Esophagus mucosa (tissue), 1 donor: Measurements from ENCODE around the gene EFNA5. TPM values are rescaled to one million over a fixed set of nuclear protein-coding genes. Genes with fewer than 3 reads are reported as not detected.

Experiments
- ATAC-seq: fragments of 200-7000 bp; cut with Tn5 transposase; one replicate; pipeline ENCODE4 v1.9.1; 2020
- total RNA-seq: library from RNA; stranded (reverse); gene quantifications from one replicate; pipeline ENCODE4 v1.2.4, GENCODE V29; 2023
- donor health status: DM: yes; HTN: yes; CAD: no.

EFNA5 gene
- total RNA-seq, 1 donor from 2014 or later: 29.7 TPM

DNA sequence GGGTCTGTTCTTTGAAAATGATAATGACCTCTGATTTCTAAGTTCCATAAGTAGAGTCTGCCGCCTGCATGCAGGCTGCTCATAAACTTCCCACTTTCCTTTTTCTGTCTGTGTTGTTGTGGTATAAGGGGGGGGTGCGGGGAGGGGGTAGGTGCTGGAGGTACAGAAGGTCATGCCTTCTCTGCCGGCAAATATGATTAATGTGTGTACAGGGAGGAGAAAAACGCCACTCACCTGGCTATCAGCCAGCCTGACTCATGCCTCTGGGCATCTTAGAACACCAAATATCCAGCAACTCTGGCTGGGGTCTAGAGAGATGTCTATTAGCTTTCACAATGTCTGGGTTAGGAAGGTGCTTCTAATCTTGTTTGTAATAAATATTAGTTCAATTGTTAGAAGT, 128.3 kb downstream of the EFNA5 start:
- peak; percentile 90 for ATAC-seq

DNA sequence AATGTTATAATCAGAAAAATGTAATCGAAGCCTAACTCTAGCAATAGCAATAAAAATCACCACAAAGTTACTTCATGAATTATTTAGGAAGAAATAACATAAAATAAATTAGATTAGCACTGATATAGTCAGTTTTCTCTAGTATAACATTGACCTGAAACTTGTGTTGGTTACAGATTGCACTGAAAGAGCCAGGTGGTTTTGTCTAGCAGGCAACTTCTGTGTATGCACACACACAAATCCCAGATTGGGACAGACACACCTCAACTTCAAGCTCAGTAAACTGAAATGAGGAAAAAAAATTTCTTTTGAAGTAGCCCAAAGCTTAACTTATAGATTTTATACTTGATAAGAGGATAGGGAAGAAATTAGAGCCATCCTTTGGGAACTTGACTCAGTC, 129.3 kb downstream of the EFNA5 start:
- no peak for ATAC-seq

DNA sequence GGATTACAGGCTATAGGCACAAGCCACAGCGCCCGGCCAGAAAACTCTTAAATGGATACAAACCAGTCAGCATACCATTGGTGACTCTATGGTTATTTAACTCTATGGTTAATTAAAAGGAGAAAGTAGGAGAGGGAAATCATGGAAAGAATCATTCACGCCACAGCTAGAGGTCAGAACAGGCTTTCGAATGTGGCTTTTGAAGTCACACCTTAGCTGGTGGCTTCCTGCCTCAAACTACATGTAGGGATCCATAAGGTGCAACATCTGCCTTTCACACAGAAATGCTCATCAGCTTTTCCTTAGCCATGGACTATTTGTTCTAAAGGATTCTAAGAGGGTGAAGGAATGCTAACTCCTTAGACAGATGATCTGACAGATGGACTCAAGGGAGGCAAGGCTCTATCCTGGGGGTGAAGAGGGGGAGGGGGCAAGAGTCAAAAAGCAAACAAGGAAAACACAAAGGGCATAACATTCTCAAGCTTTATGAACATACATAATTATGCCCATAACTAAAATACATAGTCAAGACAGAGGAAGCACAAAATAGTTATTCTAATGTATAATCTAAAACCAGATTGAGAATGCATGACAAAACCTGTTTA, 130.9 kb downstream of the EFNA5 start:
- no peak for ATAC-seq

DNA sequence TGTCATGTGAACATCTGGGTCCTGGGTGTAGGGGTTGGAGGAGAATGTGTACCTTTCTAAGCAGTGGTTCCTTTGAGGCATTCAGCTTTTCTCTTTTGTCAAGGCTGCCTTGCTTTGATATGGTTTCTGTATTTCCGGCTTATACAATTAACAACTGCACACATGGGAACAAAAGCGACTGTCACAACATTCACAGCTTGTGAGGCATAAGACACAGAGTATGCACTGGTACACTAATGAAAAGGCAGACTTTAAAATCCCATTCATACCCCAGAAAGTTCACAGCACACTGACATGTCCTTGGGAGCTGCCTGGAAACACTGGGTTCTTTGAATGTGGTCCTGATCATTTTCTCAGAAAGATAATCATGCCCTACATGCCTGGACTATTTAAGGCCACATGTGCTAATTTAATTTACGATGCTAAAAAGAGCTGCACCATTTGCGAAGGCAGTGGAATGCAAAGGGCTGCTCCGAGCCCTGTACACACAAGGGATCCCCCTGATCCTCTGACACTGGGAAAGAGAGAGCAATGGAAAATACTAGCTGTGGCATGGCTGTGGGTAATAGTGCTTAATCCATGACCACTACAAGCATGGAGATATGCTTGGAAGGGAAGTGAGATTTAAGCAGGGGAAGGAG, 131.8 kb downstream of the EFNA5 start:
- no peak for ATAC-seq

DNA sequence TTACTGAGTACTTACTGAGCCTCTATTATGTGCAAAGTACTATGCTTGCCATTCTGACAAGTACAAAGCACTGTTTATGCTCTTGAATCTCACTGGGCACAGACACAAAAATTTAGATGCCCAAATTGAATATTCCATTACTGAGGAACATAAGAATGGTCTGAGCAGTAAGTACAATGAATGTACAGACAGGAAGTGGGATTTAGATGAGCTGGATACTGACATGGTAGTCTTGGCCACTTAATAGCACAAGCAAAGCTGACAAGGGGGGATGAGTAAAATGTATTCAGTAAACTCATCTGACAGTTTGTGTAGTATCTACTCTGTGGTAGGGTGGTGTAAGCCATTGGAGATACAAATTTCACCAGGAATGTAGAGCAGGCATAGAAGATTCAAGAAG, 132.4 kb downstream of the EFNA5 start:
- ATAC-seq: no peak

DNA sequence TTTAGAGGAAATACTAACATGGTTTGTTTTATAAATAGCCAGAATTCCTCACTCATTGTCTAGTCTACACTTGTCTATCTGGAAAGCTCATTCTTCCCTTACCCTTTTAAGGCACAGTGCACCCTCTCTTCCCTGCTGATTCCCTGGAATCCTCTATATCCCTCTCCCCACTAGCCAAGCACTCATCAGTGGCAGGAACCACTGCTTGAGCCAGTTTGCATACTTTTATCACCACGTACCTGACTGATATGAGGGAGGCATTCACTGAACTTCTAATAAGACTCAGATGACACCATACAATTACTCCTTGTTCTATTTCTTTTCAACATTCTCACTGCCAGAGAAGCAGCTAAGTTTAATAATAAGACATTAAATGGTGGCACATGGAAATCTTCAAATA, 134.9 kb downstream of the EFNA5 start:
- ATAC-seq: no peak

DNA sequence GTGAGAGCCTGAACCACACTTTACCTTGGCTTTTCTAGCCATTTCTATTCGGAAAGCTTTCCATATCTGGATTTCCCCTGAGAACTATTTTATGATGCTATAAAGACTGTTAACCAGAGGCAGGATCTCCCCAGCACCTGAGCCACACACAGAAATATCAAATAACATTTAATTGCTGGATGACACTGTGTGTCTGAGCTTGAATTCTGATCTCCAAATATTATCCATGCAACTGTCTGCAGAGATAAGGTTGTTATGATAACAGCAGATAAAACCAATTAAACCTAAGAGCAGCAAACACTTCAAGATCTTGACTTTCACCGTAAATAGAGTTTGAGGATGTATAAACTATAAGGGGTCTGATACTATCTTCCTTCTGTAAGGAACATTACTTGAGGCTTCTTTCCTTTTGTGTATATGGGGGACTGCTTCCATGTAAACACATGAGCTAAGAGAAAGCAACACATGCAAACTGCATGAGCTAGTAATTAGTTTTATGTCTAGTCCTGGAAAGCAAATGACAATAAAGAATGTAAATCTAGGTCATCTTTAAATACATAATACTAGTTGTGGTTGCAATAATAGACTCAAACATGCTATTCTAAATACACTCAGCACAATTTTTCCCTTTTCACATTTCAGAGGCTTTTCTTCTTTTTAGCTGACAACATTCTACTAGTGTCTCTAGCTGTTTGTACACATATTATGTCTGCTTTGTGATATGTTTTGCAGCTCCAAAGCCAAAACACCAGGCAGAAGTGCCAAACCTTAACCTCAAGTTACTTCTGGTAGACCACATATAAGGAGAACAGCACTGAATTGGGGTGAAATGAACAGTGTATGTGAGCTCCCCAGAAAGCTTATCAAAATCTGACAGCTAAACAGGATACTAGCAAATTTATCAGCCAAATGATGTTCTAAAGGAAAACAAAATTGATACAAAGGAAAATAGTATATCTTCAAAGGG, 136.5 kb downstream of the EFNA5 start:
- no peak for ATAC-seq

DNA sequence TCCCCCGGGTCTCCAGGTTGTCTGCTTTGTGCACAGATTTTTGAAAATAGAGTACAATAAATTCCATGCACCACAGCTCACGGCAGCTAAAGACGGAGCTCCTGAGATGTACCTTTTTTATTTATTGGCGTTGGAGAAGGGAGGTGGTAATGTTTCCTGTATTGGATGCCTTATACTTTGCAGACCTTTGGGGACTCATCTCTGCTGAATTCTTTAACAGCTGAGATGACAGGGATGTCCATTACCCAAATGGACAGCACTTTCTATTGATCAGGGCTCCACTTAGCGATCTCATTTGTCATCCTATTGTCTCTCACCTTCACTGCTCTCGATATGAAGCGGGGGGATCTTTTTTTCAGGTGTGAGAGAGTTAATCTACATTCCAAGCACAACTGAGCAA, 137.8 kb downstream of the EFNA5 start:
- no peak for ATAC-seq

DNA sequence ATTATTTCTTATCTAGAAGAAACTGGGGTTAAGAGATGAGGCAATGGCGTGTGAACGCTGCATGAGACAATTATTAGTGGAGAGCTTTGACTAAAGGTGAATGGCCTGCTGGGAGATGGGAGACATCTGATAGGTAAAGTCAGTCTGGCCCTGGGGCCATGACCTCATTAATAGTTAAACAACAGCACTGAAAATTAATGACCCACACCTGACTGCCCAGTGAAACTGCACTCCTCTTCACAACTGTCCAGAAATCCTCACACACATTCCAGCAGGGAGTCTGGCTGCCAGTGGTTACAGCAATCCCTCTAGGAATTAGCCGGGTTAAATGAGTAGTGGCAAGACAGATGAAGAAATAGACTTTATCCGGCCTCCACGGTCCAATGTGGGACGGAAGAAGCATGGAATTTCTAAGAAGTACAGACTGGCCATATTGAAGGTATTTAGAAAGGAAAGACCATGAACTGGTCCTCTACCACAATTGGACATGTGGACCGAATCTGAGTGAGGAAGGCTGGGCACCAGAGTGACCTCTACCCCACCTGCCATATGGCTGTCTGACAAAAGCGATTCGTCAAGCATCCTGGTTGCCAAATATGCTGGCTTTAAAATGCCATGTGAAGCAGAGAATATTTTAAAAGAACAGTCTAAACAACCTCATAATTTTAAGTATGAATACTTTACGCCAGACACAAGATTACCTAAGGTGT, 138.4 kb downstream of the EFNA5 start:
- ATAC-seq: no peak

DNA sequence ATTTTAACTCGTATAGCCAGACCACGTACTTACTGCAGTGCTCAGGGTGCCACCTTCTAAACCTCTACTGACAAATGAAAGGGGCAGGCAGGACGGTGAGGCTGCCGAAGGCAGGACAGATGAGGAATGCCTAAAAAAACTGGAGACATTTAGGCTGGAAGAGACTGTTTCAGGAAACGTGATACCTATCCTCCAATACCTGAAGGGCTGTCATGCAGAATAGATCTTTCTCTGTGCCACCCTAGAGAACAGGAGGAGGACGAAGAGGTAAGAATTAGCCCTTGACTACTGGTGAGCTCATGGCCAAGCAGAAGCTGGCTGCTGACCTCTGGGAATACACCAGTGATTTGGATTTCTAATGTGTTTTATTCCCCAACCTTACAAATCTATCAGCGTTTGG, 139.4 kb downstream of the EFNA5 start:
- no peak for ATAC-seq

DNA sequence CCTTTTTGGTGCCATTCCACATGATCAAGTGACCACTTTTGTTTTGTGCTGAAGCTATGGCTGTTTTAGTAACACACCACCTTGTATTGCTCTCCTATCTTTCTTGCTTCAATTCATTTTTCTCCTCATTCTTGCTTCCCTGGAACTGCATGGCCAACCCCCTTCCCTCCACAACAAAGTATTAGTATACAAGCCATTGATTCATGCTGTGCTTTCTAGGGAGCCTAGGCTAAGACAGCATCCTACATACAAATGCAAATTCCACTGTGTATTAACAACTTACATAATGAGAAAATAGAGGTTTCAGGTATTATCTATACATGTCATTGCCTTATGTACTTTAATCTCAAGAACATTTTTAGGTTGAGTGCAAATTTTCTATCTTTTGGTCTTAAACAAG, 141.1 kb downstream of the EFNA5 start:
- ATAC-seq: no peak

DNA sequence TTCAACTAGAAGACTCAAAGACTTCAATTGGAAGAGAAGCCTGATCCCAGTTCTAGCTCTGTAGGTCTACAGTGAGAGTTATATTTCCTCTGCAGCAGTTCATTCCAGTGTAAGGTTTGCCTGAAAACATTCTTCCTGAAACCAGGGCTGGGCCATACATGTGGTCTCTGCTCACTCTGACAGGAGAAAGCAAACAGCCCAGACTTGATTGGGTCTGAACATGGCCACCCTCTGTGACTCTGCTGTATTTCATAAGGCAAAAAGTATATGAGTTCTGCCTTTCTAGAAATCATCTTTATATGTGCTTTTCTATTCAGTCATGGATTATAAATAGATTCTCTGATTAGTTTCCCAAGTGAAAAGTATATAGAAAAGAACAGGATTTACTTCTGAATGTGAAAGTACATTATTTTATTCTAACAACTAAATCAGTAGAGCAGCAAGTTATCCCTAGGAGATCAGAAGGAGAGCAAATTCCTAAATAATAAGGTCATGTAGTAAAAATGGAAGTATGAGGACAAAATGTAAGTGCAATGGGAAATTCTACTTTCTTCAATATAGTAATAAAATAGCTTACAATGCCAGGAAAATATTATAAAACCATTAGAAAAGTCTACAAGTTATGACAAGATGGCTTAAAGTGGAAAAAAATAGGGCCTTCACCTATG, 144.3 kb downstream of the EFNA5 start:
- peak; percentile 66 for ATAC-seq

DNA sequence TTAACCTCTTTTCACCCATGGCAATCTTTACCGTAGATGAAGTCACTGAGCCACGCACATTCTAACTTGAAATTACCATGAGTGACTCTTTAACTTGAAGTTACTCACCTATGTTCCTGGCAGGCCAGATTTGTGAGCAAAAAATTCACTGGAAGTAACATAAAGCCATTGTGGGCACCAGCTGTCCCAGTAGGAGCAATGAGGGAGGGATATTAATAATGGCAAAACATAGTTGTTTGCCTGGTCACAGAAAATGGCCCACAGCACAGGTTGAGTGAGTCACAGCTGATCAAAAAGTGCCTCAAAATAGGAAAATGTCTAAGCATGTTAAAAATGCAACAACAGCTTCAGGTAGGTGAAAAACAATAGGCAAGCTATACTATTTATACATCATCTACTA, 146.6 kb downstream of the EFNA5 start:
- no peak for ATAC-seq

DNA sequence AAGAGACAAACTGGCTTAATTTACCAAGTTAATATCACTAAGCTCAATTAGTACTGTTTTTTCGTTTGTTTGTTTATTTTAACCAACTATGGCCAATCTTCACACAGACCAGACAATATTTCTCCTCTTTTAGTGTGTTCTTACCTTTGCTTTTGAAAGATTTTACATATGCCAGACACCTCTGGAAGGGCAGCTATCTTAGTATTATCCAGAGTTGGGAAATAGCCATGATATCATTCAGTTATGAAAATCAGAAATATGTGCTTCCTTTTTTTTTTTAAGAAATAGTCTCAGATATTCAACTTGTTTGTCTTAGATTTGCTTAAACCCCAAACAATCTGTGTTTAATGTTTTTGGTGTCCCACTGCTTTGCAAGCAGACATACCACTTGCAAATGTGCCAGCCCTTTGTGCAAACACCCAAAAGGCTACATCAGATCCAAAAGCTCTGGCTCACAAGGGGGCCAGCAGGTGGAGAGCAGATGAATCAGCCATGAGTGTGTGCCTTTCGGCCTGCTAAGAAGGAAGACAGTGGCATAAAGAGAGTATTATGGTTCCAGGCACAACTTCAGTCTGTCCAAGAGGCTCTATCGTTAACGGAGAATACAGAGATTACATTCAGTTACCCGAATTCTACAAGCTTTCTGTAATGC, 147.6 kb downstream of the EFNA5 start:
- ATAC-seq: no peak

DNA sequence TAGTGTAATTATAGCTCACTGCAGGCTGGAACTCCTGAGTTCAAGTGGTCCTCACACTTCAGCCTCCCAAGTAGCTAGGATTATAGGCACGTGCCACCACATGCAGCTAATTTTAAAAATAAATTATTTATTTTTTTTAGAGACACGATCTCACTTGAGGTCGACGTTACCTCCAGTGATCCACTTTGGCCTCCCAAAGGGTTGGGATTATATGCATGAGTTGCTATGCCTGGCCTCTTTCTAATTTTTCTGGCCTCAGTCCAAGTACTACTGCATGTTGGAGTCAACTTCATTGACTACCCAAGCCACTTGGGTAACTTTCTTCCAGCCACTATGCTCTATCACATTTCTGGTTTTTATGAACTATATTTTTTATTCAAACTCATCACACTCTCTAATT, 148.3 kb downstream of the EFNA5 start:
- no peak for ATAC-seq

DNA sequence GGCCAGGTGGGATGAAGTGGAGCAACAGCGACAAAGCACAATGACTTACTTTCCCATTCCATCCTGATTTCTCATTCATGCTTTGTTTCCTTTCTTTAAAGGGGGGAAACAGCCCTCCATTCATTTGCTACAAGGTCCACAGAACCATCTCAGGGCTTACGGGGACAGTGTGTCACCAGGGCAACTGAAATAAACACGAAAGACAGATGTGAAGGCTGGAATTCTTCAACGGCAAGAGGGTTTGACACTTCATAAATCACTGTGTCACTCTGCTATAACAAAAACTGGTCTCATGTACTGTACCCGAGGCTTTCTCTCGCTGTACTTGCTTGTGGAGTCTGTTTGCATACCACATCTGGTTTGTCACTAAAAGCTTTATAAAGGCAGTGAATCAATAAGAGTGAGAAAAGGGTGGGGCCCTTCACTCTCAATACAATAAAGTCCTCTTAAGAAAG, 150.8 kb downstream of the EFNA5 start:
- peak; percentile 92 for ATAC-seq

DNA sequence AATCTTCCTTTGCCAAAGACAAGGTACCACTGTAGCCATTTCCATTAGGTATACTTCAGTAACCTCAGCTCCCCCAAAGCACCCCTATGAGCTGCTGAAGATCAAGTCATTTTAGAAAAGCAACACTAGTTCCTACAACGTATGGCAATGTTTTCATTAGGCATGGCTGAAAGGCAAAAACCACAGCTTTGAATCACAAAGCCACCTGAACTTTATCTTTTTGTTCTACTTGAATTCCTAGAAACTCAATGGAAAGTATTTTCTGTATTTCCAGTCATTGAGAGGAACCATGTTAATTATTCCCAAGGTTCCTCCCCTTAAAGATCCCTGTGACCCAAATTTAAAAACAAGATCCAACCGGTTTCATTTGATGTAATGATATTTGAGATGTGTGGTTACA, 152.1 kb downstream of the EFNA5 start:
- ATAC-seq: no peak

DNA sequence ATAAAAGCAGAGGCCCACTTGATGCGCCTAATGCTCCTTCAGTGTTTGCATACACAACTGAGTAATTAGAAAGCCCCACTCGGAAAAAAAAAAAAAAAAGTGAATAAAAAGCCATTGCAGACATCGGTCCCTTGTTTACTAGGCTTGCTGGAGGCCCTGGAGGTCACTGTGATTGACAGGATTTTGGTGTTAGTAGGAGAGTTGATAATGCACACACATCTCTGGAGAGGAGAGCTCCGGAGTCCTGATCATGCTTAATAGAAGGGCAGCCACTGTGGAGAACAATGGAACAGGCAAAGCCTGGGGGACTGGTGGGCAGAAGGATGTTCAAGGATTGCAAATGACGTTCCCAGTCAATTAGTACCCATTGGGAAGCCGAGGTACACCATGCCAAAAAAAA, 152.5 kb downstream of the EFNA5 start:
- no peak for ATAC-seq

DNA sequence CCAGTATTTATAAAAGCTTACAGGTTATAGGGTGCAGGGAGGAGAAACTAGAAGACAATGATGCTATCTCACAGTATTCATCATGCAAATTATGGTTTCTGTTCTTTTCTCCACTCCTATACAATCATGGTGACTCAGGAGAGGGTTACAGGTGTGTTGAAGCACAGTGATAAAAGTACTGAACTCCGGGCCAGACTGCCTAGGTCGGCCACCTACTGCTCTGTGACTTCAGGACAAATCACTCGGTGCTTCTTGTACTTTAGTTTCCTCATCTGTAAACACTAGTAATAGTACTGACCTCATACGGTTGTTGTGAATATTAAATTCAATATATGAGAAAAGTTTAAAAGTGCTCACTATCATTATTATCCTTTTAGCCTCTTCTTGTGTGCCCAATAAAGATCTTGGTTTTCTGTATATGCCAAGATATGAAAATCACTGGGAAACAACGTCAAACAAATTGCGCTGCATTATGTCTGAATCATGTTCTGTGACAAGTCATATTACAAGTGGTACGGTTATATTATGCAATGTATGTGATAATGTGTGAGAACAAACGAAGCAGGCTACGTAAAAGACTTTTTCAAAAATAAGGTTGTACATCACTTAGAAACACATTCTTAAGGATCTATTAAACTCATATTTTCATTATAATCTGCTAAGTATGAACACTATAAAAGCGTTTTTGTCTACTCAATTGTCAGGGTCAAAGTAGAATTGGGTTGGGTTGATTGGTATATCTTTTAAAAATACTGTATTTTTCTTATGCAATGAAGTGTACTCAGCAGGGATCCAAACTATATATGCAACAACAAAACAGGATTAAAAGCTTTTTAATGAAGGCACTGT, 153.3 kb downstream of the EFNA5 start:
- peak; percentile 57 for ATAC-seq

DNA sequence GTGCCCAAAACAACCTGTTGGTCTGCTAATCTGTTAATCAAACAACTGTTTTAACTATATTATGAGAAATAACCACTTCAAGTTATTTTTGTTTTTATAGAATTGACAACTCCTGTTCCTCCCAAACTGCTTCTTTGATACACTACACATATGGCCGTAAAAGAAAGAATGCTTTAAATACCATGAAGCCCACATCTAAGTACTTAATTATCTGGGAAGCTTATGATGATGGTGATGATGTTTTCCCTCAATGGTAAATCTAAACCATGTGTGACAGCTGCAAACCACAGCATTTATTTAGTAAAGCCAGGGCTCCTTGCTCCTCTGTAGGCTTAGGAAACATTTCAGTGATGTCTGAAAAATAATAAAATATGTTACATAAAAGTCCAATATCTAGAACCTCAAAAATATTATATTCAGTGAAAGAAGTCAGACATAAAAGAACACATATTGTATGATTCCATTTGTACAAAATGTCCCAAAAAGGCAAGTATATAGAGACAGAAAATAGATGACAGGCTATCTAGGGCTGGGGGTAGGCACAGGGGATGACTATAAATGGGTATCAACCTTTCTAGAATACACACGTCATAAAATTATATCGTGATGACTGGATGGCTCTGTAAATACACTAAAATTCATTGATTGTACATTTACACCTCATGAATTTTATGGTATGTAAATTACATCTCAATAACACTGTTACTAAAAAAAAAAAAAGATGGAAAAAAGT, 154.1 kb downstream of the EFNA5 start:
- no peak for ATAC-seq
